AG09309 (cell line): ENCODE results near the gene ST6GALNAC4.

ENCODE experiments used
- DNase-seq: peaks from one replicate; pipeline ENCODE4 v3.0.0-alpha.2; 2010; ENCODE audit warnings: low read depth
- H3K4me3 ChIP-seq: 2 replicates; pipeline ENCODE4 v1.5.1; 2011; ENCODE audit warnings: mild to moderate bottlenecking, low read depth, low read length, moderate library complexity; ENCODE audit not compliant: control insufficient read depth
- TF ChIP-seq, protein P1 (sequence below): IDR thresholded peaks from 2 replicates; pipeline ENCODE4 v1.5.1; 2011; ENCODE audit warnings: mild to moderate bottlenecking, low read depth, low read length, inconsistent platforms; ENCODE audit not compliant: insufficient read depth, control insufficient read depth; ENCODE audit errors: missing control alignments

The ST6GALNAC4 gene

GRCh38 chr9:127954831-127955293 is 38.0 kb upstream of the ST6GALNAC4 start:
- H3K4me3 ChIP-seq: no peak overlapping the region
- TF ChIP-seq, protein P1, sequence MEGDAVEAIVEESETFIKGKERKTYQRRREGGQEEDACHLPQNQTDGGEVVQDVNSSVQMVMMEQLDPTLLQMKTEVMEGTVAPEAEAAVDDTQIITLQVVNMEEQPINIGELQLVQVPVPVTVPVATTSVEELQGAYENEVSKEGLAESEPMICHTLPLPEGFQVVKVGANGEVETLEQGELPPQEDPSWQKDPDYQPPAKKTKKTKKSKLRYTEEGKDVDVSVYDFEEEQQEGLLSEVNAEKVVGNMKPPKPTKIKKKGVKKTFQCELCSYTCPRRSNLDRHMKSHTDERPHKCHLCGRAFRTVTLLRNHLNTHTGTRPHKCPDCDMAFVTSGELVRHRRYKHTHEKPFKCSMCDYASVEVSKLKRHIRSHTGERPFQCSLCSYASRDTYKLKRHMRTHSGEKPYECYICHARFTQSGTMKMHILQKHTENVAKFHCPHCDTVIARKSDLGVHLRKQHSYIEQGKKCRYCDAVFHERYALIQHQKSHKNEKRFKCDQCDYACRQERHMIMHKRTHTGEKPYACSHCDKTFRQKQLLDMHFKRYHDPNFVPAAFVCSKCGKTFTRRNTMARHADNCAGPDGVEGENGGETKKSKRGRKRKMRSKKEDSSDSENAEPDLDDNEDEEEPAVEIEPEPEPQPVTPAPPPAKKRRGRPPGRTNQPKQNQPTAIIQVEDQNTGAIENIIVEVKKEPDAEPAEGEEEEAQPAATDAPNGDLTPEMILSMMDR: no peak
- no peak for DNase-seq

- DNase-seq: no peak
- TF ChIP-seq, protein P1: no peak
- no peak overlapping the region for H3K4me3 ChIP-seq
Observed at GRCh38 chr9:127953768-127954505, 37.1 kb upstream of the ST6GALNAC4 start.

DNA sequence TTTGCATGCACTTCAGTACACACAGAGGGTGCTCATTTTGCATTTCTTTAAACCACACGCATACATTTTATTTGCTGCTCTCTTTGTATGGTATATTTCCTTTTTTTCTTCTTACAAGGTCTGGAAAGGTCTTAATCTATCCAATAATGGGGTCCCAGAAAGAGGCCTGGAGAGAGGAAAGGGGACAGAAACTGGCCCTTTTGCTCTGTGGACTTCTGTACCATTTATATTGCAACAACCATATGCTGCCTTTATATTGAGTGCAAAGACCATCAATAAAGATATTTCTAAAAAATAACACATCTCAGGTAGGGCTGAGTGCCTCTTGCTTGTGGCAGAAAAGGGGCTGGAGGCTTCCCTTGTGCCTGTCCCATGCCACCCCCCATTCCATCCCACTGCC is 36.3 kb upstream of the ST6GALNAC4 start:
- no peak overlapping the region for H3K4me3 ChIP-seq
- TF ChIP-seq, protein P1: no peak
- DNase-seq: no peak

DNA sequence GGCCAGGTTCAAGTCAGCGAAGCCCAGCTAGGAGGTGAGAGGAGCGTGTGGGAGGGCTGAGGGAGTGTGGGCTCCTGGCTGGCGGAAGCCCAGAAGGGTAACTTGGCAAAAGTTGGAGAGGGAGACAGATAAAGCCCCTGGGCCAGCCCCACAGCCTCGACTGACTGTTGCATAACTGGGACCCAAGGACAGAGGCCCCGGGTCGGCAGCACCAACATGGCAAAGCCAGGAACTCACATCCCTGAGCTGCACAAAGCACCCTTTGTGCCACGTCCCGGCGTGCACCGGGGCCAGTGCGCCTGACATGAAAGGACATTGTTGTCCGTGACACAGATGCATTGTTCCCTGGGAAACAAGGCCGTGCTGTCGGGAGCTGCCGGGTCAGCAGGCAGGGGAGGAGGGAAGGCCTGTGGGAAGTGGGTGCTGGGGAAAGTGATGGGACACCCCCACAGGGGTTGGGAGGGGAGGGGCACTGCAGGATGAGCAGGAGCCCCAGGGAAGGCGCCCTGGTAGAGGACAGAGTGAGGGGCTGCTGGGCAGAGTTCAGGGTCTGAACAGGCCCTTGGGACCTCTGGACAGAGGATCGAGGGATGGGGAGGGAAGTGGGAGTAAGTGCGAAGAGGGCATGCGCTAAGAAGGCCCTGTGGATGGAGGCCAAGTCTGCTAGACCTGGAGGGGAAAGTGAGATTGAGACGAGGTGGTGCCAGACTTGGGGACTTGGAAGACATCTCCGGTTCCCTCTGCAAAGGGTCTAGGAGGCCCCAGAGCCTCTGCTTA is 33.9 kb upstream of the ST6GALNAC4 start:
- DNase-seq: no peak
- no peak overlapping the region for H3K4me3 ChIP-seq
- TF ChIP-seq, protein P1: no peak

DNA sequence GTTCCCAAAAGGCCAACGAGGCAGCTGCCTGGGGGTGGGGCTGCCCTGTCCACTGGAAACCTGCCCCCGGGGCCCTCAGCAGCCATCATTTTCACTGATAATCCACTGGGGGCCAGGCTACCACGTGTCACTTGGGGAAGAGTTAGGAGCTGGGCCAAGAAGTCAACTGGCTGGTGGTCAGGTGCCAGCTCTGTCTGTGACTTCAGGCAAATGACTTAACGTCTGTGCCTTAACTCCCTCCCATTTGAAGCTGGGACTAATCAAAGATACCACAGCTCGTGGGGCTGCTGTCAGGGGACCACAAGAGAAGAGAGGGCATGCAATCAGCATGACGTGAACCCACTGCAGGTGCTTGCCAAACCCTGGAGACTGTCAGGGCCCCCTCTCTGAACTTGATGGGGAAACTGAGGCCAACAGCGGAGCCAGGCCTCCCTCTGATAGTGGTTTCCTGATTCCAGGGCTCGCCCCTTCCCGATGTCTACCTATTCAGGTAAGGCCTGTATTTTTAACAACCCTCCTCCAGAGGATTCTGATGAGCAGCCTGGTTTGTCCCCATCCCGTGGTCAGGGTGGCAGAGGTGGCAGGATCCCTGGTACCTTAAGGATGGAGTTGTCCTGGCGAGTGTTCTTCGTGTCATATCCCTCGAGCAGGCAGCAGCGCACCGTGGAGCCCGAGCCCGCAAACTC is 33.1 kb upstream of the ST6GALNAC4 start:
- TF ChIP-seq, protein P1: no peak
- DNase-seq: no peak
- no peak overlapping the region for H3K4me3 ChIP-seq

DNA sequence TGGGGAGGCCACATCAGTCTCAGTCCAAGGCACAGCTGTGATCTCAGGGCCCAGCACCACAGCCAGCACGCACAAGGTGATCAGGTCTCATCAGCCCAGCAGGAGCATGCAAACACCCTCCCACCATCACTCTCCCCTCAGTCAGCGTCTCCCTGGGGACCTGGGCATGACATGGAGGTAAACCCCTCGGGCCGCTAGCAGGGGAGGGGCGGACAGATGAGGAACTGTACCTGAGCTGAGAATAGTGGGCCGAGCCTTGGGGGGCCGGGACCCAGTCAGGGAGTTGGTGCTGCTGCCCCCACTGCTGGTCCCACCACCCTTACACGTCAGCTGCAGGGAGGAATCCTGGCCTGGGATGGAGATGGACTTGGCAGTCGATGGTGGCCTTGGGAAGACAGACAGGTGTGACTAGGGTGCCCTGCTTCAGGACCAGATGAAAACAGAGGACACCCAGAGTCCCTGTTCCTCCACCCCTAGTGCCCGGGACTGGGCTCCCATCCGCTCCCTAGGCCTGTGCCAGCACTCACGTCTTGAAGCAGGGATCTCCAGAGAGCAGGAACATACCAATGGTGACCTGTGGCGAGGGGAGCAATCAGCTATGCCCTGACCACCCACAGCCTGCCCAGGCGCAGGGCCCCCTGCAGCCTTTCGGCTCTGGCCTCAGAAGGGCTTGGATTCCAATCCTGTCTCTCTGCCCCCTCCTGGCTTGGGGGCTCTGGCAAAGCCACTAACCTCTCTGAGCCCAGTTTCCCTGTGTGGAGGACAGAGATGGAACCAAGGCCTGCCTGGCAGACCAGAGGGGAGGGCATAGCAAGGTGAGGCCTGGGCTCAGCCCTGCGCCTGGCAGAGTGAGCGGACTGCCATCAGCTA is 31.2 kb upstream of the ST6GALNAC4 start:
- TF ChIP-seq, protein P1: no peak
- DNase-seq: no peak
- no peak overlapping the region for H3K4me3 ChIP-seq
